Right cardiac atrium (tissue), 5 donors: ENCODE data around the gene NUP210. TPM values are rescaled to one million over a fixed set of nuclear protein-coding genes. Genes with fewer than 3 reads are reported as not detected.

ENCODE experiments used
- ATAC-seq, 2 donors: fragments of 200-7000 bp; cut with Tn5 transposase; one replicate each; pipeline versions ENCODE4 v1.8.0 to v1.9.1; 2020; ENCODE audit warnings: moderate library complexity in 2 of 2, mild to moderate bottlenecking in 1 of 2
- DNase-seq, 3 donors: peaks; one replicate each; pipeline ENCODE4 v3.0.0-alpha.2; 2020
- H3K27ac ChIP-seq: one replicate; pipeline ENCODE4 v1.5.1; 2013; ENCODE audit warnings: mild to moderate bottlenecking, low read length, control low read depth, moderate library complexity
- H3K27me3 ChIP-seq: one replicate; pipeline ENCODE4 v1.6.1; 2013; ENCODE audit not compliant: control insufficient read depth, insufficient read depth
- H3K4me1 ChIP-seq: one replicate; pipeline ENCODE4 v1.6.1; 2013; ENCODE audit warnings: low read length; ENCODE audit not compliant: control insufficient read depth, insufficient read depth
- H3K4me3 ChIP-seq: one replicate; pipeline ENCODE4 v1.5.1; 2013; ENCODE audit warnings: low read length, control low read depth
- H3K9me3 ChIP-seq: one replicate; pipeline ENCODE4 v1.6.1; 2013; ENCODE audit warnings: low read length; ENCODE audit not compliant: control insufficient read depth
- WGBS: extraction: QIAGEN DNeasy Blood & Tissue Kit; methylation state at CpG from one replicate; pipeline ENCODE4 v1.1.7; 2013; 5-methylcytosine and 5-hydroxymethylcytosine counted together
- intact Hi-C, 4 donors: fragments of 100-400 bp; cut with DNase I; formaldehyde crosslinking; loops; one replicate each; pipeline versions ENCODE4 v1.11.0 to v1.14.0; 2022 to 2023
- polyA plus RNA-seq: library from polyadenylated mRNA; stranded (reverse); fragments of 200-250 nt; gene quantifications from one replicate; pipeline ENCODE4 v1.2.3, GENCODE V29; 2013
- total RNA-seq, 4 donors: library from RNA; stranded (reverse); fragmentation: NEBNext Ultra II Directional; extraction: Animal tissue kit (Norgen Biotek cat#: 25700); gene quantifications; one replicate each; pipeline ENCODE4 v1.2.1, GENCODE V29; 2021
- donor health status: healthy with polysubstance abuse.
- donor health status: DM: no; HTN: yes; CAD: no.
- donor health status: DM: no; HTN: no; CAD: no.
- donor health status: DM: no; HTN: yes; CAD: no; lungs with severe emphysema.
- donor health status: DM: yes; HTN: yes; CAD: no.

NUP210 gene
- total and polyA plus RNA-seq, 5 donors: 2.0 to 5.9 (median 3.3) TPM

DNA sequence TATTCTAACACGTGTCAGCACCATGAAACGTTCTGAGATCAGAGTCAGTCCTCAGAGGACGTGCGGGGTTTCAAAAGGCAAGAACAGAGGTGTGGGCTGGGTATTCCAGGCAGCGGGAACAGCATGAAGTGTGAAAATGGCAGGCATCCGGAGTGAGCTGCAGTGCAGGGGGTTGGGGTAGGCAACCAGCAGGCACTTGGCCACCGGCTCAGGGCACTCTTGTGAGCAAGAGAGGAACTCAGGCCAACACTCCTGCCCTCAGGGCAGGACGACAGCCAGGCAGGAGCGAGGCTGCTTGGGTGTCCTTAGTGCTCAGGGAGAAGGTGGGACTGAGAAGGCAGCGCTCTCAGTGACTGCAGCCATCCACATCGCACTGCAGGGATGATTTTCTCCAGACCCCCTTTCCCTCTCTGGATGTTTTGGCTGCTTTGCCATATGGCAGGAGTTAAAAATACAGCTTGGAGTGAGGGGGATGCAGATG lies 151.1 kb downstream of the NUP210 start:
- Histone ChIP-seq H3K4me1 (no peaks in the 10 kb centered on the region), H3K27ac (no peak overlapping the region), H3K9me3 (no peaks in the 10 kb centered on the region), H3K4me3 (no peak overlapping the region), H3K27me3 (no peaks in the 10 kb centered on the region)
- DNase-seq (peak in 2 of 3 donors; percentile 3 to 39), ATAC-seq (no peak)
- intact Hi-C loops: no loop called here
- 50% methylated on average over 11 of the region's 11 CpGs for WGBS

GRCh38 chr3:13268120-13268519 lies 152.0 kb downstream of the NUP210 start:
- no peaks in the 10 kb centered on the region for H3K27me3 ChIP-seq

DNA sequence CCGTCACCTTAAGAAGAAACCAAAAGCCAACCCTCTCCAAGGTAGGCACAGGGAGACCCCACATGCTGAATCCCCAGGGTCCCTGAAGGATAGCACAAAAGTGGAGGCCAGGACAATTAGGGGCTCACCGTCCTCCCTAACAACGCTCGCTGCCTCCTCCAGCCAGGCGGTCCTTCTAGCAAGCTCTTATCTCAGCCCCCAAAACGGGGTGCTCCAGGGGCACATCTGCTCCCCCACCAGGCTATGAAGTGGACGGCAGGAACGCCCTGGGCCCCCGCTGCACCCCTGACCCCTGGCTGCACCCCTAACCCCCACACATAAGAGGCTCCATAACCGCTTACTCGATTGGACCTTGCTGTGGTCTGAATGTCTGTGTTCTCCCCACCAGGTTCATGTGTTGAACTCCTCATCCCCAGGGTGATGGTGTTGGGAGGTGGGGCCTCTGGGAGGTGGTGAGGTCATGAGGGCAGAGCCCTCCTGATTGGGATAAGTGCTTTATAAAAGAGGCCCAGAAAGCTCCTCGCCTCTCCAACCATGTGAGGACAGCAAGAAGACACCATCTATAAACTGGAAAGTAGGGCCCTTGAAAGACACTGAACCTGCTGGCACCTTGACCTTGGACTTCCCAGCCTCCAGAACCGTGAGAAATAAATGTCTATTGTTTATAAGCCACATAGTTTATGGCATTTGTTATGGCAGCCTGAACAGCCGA lies 153.3 kb downstream of the NUP210 start:
- Histone ChIP-seq H3K27ac (no peak overlapping the region), H3K4me3 (no peak overlapping the region), H3K27me3 (no peaks in the 10 kb centered on the region), H3K9me3 (no peaks in the 10 kb centered on the region), H3K4me1 (no peaks in the 10 kb centered on the region)
- DNase-seq (peak in 1 of 3 donors; percentile 12), ATAC-seq (no peak)
- intact Hi-C loops: no loop called here
- WGBS: 85% methylated on average over 14 of the region's 14 CpGs

More at GRCh38 chr3:13268120-13268519, 152.0 kb downstream of the NUP210 start:
- intact Hi-C loops: no loop called here
- DNase-seq: peak in 2 of 3 donors; percentile 1 to 9
- 93% methylated on average over 2 of the region's 2 CpGs for WGBS
- ATAC-seq: no peak
- Histone ChIP-seq H3K4me1 (no peaks in the 10 kb centered on the region), H3K27ac (no peak overlapping the region), H3K4me3 (no peak overlapping the region), H3K9me3 (no peaks in the 10 kb centered on the region)

Other genes with a start within 250 kb of the NUP210 start
- gene HDAC11, start 60.0 kb upstream of the NUP210 start, total RNA-seq: 10 to 100 TPM; 35.2 to 43.2 (median 40.0) TPM
- 51.3 TPM for gene HDAC11, start 60.0 kb upstream of the NUP210 start, polyA plus RNA-seq
- gene FBLN2, start 128.8 kb upstream of the NUP210 start, total RNA-seq: 100 to 1,000 TPM; 165 to 323 (median 258) TPM
- gene FBLN2, start 128.8 kb upstream of the NUP210 start, polyA plus RNA-seq: 124 TPM